Measurements from ENCODE around the gene B4GALT5. TPM values are rescaled to one million over a fixed set of nuclear protein-coding genes. Genes with fewer than 3 reads are reported as not detected.

The B4GALT5 gene
- total RNA-seq, 2 donors from 2014 or later, result 34.5 to 56.2 TPM

DNA sequence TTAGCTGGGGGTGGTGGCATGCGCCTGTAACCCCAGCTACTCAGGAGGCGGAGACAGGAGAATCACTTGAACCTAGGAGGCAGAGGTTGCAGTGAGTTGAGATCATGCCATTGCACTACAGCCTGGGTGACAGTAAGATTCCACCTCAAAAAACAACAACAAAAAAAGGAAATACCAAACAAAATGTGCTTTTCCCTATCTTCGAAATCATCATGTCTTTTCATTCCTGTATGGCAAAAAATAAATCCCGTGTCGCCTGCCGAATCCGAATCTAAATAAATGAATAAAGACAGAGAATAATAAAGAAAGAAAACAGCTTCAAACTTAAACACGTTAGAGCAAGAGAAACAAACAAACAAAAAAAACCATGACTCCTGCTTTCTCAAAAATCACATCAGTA is 11.8 kb downstream of the B4GALT5 start:
- no peak overlapping the region for H3K9ac ChIP-seq (ENCODE audit: low read depth in 2 of 2, low read length in 2 of 2)
- no peak overlapping the region for H3K27ac ChIP-seq
- intact Hi-C loops (cut with DNase I), result no loop called here
- TF ChIP-seq, protein P1, sequence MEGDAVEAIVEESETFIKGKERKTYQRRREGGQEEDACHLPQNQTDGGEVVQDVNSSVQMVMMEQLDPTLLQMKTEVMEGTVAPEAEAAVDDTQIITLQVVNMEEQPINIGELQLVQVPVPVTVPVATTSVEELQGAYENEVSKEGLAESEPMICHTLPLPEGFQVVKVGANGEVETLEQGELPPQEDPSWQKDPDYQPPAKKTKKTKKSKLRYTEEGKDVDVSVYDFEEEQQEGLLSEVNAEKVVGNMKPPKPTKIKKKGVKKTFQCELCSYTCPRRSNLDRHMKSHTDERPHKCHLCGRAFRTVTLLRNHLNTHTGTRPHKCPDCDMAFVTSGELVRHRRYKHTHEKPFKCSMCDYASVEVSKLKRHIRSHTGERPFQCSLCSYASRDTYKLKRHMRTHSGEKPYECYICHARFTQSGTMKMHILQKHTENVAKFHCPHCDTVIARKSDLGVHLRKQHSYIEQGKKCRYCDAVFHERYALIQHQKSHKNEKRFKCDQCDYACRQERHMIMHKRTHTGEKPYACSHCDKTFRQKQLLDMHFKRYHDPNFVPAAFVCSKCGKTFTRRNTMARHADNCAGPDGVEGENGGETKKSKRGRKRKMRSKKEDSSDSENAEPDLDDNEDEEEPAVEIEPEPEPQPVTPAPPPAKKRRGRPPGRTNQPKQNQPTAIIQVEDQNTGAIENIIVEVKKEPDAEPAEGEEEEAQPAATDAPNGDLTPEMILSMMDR (IDR thresholded peaks at IDR 0.05), result no peak
- H3K4me3 ChIP-seq, result no peak overlapping the region
- no peaks in the 10 kb centered on the region for H3K36me3 ChIP-seq
- no peaks in the 10 kb centered on the region for H3K27me3 ChIP-seq
- H3K4me1 ChIP-seq, result peaks cover 3% of the 10 kb centered on the region
- no peaks in the 10 kb centered on the region for H3K9me3 ChIP-seq
- no peak for DNase-seq

DNA sequence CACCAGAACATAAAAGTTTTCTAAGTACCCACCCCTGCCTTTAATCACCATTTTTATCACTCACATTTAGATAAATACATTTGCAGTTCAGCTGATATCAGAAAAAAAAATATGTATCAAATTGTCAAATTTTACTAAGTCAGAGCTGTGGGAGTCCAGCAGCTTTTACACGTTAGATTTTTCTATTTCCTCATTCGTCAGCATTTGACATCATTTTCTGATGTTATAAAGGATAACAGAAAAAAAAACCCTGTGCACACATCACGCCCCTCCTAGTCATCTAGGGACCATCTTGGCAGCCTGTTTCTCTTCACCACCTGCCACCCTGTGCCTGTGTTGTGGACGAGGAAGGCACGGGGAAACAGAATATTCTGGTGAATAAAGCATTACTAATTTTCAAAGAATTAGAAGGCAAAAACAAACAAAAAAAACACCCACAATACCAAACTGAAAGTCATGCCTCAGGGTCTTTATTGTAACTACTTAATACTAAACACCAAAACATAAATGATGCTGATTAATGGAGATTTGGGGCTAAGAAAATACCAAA is 12.4 kb downstream of the B4GALT5 start:
- H3K27me3 ChIP-seq, result no peaks in the 10 kb centered on the region
- no peak overlapping the region for H3K9ac ChIP-seq (ENCODE audit: low read depth in 2 of 2, low read length in 2 of 2)
- TF ChIP-seq, protein P1 (IDR thresholded peaks at IDR 0.05), result no peak
- no peak overlapping the region for H3K4me3 ChIP-seq
- intact Hi-C loops (cut with DNase I), result no loop called here
- H3K36me3 ChIP-seq, result no peaks in the 10 kb centered on the region
- DNase-seq, result no peak
- H3K27ac ChIP-seq, result no peak overlapping the region
- no peaks in the 10 kb centered on the region for H3K9me3 ChIP-seq
- H3K4me1 ChIP-seq, result peaks cover 3% of the 10 kb centered on the region

DNA sequence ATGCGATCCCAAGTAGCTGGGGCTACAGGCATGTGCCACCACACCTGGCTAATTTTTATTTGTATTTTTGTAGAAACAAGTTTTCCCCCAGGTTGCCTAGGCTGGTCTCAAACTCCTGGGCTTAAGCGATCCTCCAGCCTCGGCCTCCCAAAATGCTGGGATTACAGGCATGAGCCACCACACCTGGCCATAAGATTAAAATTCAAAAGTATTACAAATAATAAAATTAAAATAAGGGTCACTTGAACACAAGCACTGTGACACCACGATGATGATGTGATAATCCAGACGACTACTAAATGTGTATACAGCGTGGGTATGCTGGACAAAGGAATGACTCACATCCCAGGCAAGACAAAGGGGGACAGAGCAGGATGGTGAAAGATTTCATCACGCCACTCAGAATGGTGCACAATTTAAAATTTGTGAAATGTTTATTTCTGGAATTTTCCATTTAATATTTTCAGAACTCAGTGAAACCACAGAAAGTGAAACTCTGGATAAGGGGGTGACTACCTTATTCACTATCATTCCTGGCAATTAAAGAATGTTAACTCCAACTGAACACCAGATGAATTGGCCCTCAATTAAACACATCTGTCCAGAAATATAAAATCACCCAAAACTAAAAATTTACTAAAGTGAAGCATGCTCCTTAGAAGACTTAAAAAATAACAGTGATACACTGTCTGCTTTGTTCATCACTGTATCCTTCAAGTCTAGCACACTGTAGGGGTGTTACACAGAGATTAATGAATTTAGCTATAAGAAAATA is 13.1 kb downstream of the B4GALT5 start:
- no peak overlapping the region for H3K4me3 ChIP-seq
- H3K9ac ChIP-seq (ENCODE audit: low read depth in 2 of 2, low read length in 2 of 2), result no peak overlapping the region
- H3K36me3 ChIP-seq, result no peaks in the 10 kb centered on the region
- H3K4me1 ChIP-seq, result peaks cover 3% of the 10 kb centered on the region
- H3K27ac ChIP-seq, result no peak overlapping the region
- intact Hi-C loops (cut with DNase I), result no loop called here
- TF ChIP-seq, protein P1 (IDR thresholded peaks at IDR 0.05), result no peak
- H3K27me3 ChIP-seq, result no peaks in the 10 kb centered on the region
- DNase-seq, result no peak
- H3K9me3 ChIP-seq, result no peaks in the 10 kb centered on the region

DNA sequence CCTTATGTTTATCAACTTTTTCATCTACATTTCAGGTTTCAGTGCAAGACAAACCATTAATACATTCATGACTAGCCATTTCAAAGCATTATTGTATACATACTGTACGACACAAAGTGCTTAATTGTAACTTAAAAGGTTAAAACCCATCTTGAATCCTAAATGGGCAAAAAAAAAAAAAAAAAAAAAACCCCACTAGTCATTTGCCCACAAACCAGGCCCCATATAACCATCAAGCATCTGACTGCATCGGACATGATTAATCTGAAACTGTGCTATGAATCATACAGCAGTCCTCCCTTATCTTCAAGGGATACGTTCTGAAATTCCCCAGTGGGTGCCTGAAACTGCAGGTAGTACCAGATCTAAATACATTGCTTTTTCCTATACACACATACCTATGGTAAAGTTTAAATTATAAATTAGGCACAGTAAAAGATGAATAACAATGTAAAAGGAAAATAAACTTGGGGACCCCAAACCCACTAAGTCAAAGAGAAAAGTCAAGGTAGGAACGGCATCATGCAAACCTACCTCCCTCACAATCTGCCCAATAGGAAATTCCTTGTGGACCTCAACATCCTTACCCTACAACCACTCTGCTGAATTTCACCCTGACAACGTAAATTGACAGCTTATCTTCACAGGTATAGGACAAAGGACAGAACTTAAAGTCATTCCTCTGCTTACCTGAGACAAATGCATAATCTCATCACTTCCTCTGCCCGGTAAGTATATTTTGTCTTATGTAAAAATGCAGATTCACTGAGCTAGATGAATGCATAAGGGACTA is 14.3 kb downstream of the B4GALT5 start:
- Histone ChIP-seq H3K36me3 (no peaks in the 10 kb centered on the region), H3K27ac (no peak overlapping the region), H3K4me3 (no peak overlapping the region), H3K4me1 (peaks cover 3% of the 10 kb centered on the region), H3K27me3 (no peaks in the 10 kb centered on the region), H3K9me3 (no peaks in the 10 kb centered on the region), H3K9ac (ENCODE audit: low read depth in 2 of 2, low read length in 2 of 2) (no peak overlapping the region)
- TF ChIP-seq, protein P1 (IDR thresholded peaks at IDR 0.05), result no peak
- no peak for DNase-seq
- intact Hi-C loops (cut with DNase I), result no loop called here

DNA sequence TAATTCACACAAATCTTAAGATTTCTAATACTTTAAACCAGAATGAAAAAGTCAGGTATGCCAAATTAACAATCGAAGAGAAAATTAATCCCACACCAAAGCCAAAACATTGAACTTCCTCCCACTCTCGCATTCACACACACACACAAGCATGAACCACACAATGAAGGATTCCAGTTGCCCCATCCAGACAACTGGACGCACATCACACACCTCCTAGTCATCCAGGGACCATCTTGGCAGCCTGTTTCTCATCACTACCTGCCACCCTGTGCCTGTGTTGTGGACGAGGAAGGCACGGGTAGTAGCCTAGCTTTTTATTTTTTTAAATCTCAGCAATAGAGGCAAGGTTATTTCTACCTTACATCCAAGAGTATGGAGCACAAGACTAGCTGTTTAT is 15.2 kb downstream of the B4GALT5 start:
- Histone ChIP-seq H3K4me3 (no peak overlapping the region), H3K27me3 (no peaks in the 10 kb centered on the region), H3K36me3 (no peaks in the 10 kb centered on the region), H3K4me1 (peaks cover 3% of the 10 kb centered on the region), H3K9me3 (no peaks in the 10 kb centered on the region), H3K27ac (no peak overlapping the region), H3K9ac (ENCODE audit: low read depth in 2 of 2, low read length in 2 of 2) (no peak overlapping the region)
- DNase-seq, result no peak
- TF ChIP-seq, protein P1 (IDR thresholded peaks at IDR 0.05), result no peak
- intact Hi-C loops (cut with DNase I), result no loop called here
